MM.1S (cell line): ENCODE measurements around the gene E2F8.

ENCODE experiments used
- DNase-seq: peaks from one replicate; pipeline ENCODE4 v3.0.0-alpha.2; 2015
- H2AFZ ChIP-seq: fragments of 300-600 bp; sonication (generic); 2 replicates; pipeline ENCODE4 v1.6.0; 2016; ENCODE audit warnings: antibody characterized with exemption, low read length
- H3F3A ChIP-seq: fragments of 300-600 bp; sonication (generic); 2 replicates; pipeline ENCODE4 v1.6.1; 2016; ENCODE audit warnings: mild to moderate bottlenecking, antibody characterized with exemption, low read length, moderate library complexity, mixed read lengths; ENCODE audit not compliant: insufficient read depth
- H3K27ac ChIP-seq: fragments of 300-600 bp; sonication (generic); 2 replicates; pipeline ENCODE4 v1.5.1; 2016; ENCODE audit warnings: mild to moderate bottlenecking, low read length
- H3K27me3 ChIP-seq: fragments of 300-600 bp; sonication (generic); replicated peaks from 2 replicates; pipeline ENCODE4 v1.6.0; 2016; ENCODE audit warnings: low read length; ENCODE audit not compliant: insufficient read depth
- H3K36me3 ChIP-seq: fragments of 300-600 bp; sonication (generic); replicated peaks from 2 replicates; pipeline ENCODE4 v1.6.1; 2016; ENCODE audit warnings: mild to moderate bottlenecking, low read length, mixed read lengths; ENCODE audit not compliant: insufficient read depth
- H3K4me1 ChIP-seq: fragments of 300-600 bp; sonication (generic); 2 replicates; pipeline ENCODE4 v1.6.1; 2016; ENCODE audit warnings: low read length, mixed read lengths
- H3K4me2 ChIP-seq: fragments of 300-600 bp; sonication (generic); 2 replicates; pipeline ENCODE4 v1.6.0; 2016; ENCODE audit warnings: low read depth, low read length
- H3K4me3 ChIP-seq: fragments of 300-600 bp; sonication (generic); 2 replicates; pipeline ENCODE4 v1.5.1; 2016; ENCODE audit warnings: low read length, mixed read lengths
- H3K79me2 ChIP-seq: fragments of 300-600 bp; sonication (generic); 2 replicates; pipeline ENCODE4 v1.6.1; 2016; ENCODE audit warnings: mixed run types, low read length, mixed read lengths
- H3K9ac ChIP-seq: fragments of 300-600 bp; sonication (generic); 2 replicates; pipeline ENCODE4 v1.6.1; 2016; ENCODE audit warnings: low read length, mixed read lengths
- H3K9me2 ChIP-seq: fragments of 300-600 bp; sonication (generic); replicated peaks from 2 replicates; pipeline ENCODE4 v1.6.1; 2016; ENCODE audit warnings: mild to moderate bottlenecking, low read length, mixed read lengths; ENCODE audit not compliant: insufficient read depth
- H3K9me3 ChIP-seq: fragments of 300-600 bp; sonication (generic); replicated peaks from 2 replicates; pipeline ENCODE4 v1.6.1; 2016; ENCODE audit warnings: mild to moderate bottlenecking, low read length, mixed read lengths; ENCODE audit not compliant: insufficient read depth
- H4K20me1 ChIP-seq: fragments of 300-600 bp; sonication (generic); 2 replicates; pipeline ENCODE4 v1.6.1; 2016; ENCODE audit warnings: mild to moderate bottlenecking, low read length, moderate library complexity, mixed read lengths; ENCODE audit not compliant: insufficient read depth
- EZH2 ChIP-seq: fragments of 300-600 bp; sonication (generic); optimal IDR thresholded peaks from 2 replicates; pipeline ENCODE3; 2017; ENCODE audit warnings: low read depth, mild to moderate bottlenecking, antibody characterized with exemption, low read length, mixed read lengths
- EZH2phosphoT487 ChIP-seq: fragments of 300-600 bp; sonication (generic); IDR thresholded peaks from 2 replicates; pipeline ENCODE4 v1.6.1; 2018; ENCODE audit warnings: antibody characterized with exemption, low read length
- TF ChIP-seq, protein P1 (sequence below): fragments of 300-600 bp; sonication (generic); IDR thresholded peaks from 2 replicates; pipeline ENCODE4 v1.5.1; 2016; ENCODE audit warnings: antibody characterized with exemption, low read length, mixed read lengths

E2F8 gene

DNA sequence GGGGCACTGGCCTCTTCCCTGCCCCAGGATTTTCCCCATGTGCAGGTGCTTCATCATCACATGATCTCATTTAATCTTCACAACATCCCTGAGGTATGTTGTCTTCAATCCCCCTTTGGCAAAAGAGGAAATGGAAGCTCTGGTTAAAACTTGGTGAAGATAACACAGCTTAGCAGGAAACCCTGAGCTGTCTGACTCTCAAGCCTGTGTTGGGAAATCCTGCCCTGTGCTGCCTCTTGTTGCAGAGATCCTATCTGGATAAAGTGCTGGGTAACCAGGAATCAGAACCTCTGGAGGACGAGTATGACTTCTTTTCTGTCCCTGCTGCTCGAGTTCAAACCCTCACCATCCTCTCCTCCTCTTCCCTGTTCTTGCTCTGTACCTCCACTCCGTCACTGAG, 13.1 kb upstream of the E2F8 start:
- Histone ChIP-seq H3K79me2 (no peaks in the 10 kb centered on the region), H3K27ac (no peak overlapping the region), H2AFZ (no peak overlapping the region), H4K20me1 (no peaks in the 10 kb centered on the region), H3K9me2 (no peaks in the 10 kb centered on the region), H3K4me3 (no peak overlapping the region), H3F3A (no peaks in the 10 kb centered on the region), H3K9ac (no peak overlapping the region), H3K36me3 (no peaks in the 10 kb centered on the region), H3K4me1 (no peaks in the 10 kb centered on the region), H3K9me3 (no peaks in the 10 kb centered on the region), H3K4me2 (no peak overlapping the region), H3K27me3 (no peaks in the 10 kb centered on the region)
- TF ChIP-seq, protein P1, sequence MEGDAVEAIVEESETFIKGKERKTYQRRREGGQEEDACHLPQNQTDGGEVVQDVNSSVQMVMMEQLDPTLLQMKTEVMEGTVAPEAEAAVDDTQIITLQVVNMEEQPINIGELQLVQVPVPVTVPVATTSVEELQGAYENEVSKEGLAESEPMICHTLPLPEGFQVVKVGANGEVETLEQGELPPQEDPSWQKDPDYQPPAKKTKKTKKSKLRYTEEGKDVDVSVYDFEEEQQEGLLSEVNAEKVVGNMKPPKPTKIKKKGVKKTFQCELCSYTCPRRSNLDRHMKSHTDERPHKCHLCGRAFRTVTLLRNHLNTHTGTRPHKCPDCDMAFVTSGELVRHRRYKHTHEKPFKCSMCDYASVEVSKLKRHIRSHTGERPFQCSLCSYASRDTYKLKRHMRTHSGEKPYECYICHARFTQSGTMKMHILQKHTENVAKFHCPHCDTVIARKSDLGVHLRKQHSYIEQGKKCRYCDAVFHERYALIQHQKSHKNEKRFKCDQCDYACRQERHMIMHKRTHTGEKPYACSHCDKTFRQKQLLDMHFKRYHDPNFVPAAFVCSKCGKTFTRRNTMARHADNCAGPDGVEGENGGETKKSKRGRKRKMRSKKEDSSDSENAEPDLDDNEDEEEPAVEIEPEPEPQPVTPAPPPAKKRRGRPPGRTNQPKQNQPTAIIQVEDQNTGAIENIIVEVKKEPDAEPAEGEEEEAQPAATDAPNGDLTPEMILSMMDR = no peak
- TF ChIP-seq EZH2phosphoT487 = no peak
- TF ChIP-seq EZH2 = no peak
- no peak for DNase-seq

DNA sequence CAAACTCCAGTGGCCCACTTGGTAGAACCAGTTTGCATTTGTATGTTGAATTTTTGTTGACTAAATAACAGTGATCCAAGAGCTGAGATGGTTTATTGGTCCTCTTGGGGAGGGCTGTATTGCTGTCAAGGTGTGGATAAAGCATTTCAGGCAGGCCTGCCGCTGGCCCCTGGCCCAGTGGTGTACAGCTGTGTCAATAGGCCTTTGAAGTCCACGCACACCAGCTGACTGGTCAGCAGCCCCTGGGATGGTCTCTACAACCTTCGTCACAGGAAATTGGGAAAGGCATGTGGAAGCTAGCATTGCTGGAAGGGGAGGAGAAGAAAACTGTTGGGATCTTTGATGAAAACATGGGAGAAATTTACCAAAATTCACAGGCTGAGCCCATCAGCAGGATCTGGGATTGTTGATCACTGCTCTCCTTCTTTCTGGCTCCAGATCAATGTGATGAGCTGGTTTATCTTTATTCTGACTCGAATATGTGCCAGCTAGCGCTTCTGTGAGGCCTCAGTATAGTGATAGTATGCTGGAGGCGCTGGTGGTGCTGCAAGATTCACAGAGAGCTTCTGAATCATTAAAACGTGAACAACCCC, 12.5 kb upstream of the E2F8 start:
- DNase-seq = no peak
- Histone ChIP-seq H3F3A (no peaks in the 10 kb centered on the region), H3K9me3 (no peaks in the 10 kb centered on the region), H3K79me2 (no peaks in the 10 kb centered on the region), H2AFZ (no peak overlapping the region), H4K20me1 (no peaks in the 10 kb centered on the region), H3K9ac (no peak overlapping the region), H3K36me3 (no peaks in the 10 kb centered on the region), H3K4me3 (no peak overlapping the region), H3K9me2 (no peaks in the 10 kb centered on the region), H3K4me1 (no peaks in the 10 kb centered on the region), H3K27me3 (no peaks in the 10 kb centered on the region), H3K4me2 (no peak overlapping the region), H3K27ac (no peak overlapping the region)
- TF ChIP-seq EZH2 = no peak
- TF ChIP-seq EZH2phosphoT487 = no peak
- TF ChIP-seq, protein P1 = no peak

DNA sequence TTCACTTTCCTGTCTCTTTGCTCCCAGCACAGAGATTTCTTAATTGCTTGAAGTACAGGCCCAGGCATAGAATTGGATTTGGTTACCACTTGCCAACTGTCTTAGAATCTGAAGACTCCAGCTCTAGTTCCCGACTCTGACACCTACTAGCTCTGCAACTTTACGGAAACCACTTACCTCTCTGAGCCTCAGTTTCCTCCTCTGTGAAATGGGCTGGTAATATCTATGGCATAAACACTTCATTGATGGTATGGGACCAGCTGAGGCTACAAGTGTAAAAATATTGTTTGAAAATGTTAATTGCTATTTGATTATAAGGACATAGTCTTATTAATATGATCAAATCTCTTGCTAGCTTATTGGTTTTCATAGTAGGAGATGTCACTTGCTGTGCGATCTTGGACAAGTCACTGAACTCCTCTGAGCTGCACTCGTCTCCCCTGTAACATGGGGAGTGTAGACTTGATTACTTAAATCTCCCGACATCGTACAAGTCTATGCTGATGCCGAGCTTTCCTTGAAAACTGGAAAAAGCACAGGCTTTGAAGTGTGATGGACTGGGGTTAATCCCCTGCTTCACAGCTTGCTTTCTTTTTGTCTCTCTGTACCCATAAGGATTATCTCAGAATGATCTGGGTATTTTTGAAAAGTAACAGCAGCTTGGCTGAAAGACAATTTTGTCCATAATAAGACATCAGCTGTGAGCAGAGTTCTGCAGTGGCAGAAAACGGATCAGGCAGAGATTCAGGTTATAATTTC, 11.8 kb upstream of the E2F8 start:
- Histone ChIP-seq H3K79me2 (no peaks in the 10 kb centered on the region), H3K4me1 (no peaks in the 10 kb centered on the region), H4K20me1 (no peaks in the 10 kb centered on the region), H3K36me3 (no peaks in the 10 kb centered on the region), H3K27me3 (no peaks in the 10 kb centered on the region), H3K4me3 (no peak overlapping the region), H3K9me3 (no peaks in the 10 kb centered on the region), H3K9ac (no peak overlapping the region), H2AFZ (no peak overlapping the region), H3K9me2 (no peaks in the 10 kb centered on the region), H3K4me2 (no peak overlapping the region), H3K27ac (no peak overlapping the region), H3F3A (no peaks in the 10 kb centered on the region)
- no peak for DNase-seq
- TF ChIP-seq EZH2 = no peak
- TF ChIP-seq EZH2phosphoT487 = no peak
- TF ChIP-seq, protein P1 = no peak
